Lung (tissue), 13 donors: ENCODE measurements around the gene MAP3K15. TPM values are rescaled to one million over a fixed set of nuclear protein-coding genes. Genes with fewer than 3 reads are reported as not detected.

ENCODE experiments used
- ATAC-seq: fragments of 200-7000 bp; cut with Tn5 transposase; one replicate; pipeline ENCODE4 v1.9.1; 2020; ENCODE audit warnings: moderate number of reproducible peaks; ENCODE audit not compliant: insufficient read depth, low FRiP score
- DNase-seq, 3 donors: peaks; one replicate each; pipeline ENCODE4 v3.0.0-alpha.2; 2013 to 2017
- H3K27ac ChIP-seq, 2 donors: one replicate each; pipeline ENCODE4 v1.5.1; 2013; ENCODE audit warnings: mild to moderate bottlenecking in 2 of 2, moderate library complexity in 2 of 2, control low read depth in 1 of 2, inconsistent platforms in 1 of 2, low read depth in 1 of 2, low read length in 1 of 2
- H3K27me3 ChIP-seq, 3 donors: one replicate each; pipeline ENCODE4 v1.5.1; 2013; ENCODE audit warnings: low read length in 2 of 3; ENCODE audit not compliant: control insufficient read depth in 3 of 3, insufficient read depth in 3 of 3
- H3K36me3 ChIP-seq, 4 donors: one replicate each; pipeline ENCODE4 v1.5.1; 2013; ENCODE audit warnings: low read length in 4 of 4, mild to moderate bottlenecking in 1 of 4, moderate library complexity in 1 of 4; ENCODE audit not compliant: control insufficient read depth in 4 of 4, insufficient read depth in 4 of 4
- H3K4me1 ChIP-seq, 5 donors: one replicate each; pipeline ENCODE4 v1.5.1; 2013; ENCODE audit warnings: low read length in 5 of 5, mild to moderate bottlenecking in 2 of 5, moderate library complexity in 1 of 5; ENCODE audit not compliant: control insufficient read depth in 5 of 5, insufficient read depth in 5 of 5
- H3K4me3 ChIP-seq: one replicate; pipeline ENCODE4 v1.5.1; 2013; ENCODE audit warnings: mild to moderate bottlenecking, control low read depth, moderate library complexity
- H3K9ac ChIP-seq, 2 donors: one replicate each; pipeline ENCODE4 v1.5.1; 2013; ENCODE audit warnings: low read length in 2 of 2, control low read depth in 1 of 2; ENCODE audit not compliant: insufficient read depth in 1 of 2
- H3K9me3 ChIP-seq, 4 donors: one replicate each; pipeline ENCODE4 v1.5.1; 2013; ENCODE audit warnings: low read length in 3 of 4, mild to moderate bottlenecking in 1 of 4, moderate library complexity in 1 of 4; ENCODE audit not compliant: control insufficient read depth in 4 of 4, insufficient read depth in 3 of 4
- CTCF ChIP-seq: IDR thresholded peaks from 2 replicates; pipeline ENCODE4 v1.5.1; 2012; ENCODE audit warnings: mild to moderate bottlenecking; ENCODE audit errors: control extremely low read depth, extremely low read depth
- WGBS, 2 donors: extraction: QIAGEN DNeasy Blood & Tissue Kit; methylation state at CpG; one replicate each; pipeline ENCODE4 v1.1.7; 2013; 5-methylcytosine and 5-hydroxymethylcytosine counted together
- polyA plus RNA-seq, 2 donors: library from polyadenylated mRNA; stranded (reverse); fragments of 200-250 nt; gene quantifications; one replicate each; pipeline ENCODE4 v1.2.1, GENCODE V29; 2013
- small RNA-seq: library from RNA; depleted of rRNA; stranded (forward); fragments of <200 nt; gene quantifications from one replicate; pipeline ENCODE3, GENCODE V24; 2014; ENCODE audit warnings: low replicate concordance
- total RNA-seq, 2 donors: library from RNA; depleted of rRNA in 1 of 2; stranded (reverse); fragments of >200 nt in 1 of 2; gene quantifications; one replicate each; pipeline ENCODE4 v1.2.1, GENCODE V29; 2014 to 2021
- donor health status: control.
- donor health status: control.
- donor health status: Bipolar disorder and iron deficiency.
- donor health status: healthy.
- donor health status: DM: yes; HTN: yes; CAD: no.

MAP3K15 gene
- total and polyA plus RNA-seq, 4 donors = 0.16 to 2.1 (median 0.40) TPM

DNA sequence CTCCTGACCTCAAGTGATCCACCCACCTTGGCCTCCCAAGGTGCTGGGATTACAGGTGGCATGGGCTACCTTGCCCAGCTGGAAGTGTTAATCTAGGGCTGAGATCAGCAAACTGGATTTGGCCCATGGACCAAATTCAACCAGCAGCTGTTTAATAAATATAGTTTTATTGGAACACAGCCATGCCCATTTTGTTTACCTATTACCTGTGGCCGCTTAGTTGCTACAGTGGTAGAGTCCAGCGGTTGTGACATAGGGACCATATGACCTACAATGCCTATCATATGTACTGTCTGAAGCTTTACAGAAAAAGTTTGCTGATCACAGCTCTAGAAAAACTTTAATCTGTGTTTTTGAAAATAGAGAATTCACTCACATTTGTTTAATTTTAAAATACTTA lies 188.7 kb downstream of the MAP3K15 start:
- WGBS, 2 donors = 80 to 93% methylated on average over 2 of the region's 2 CpGs
- no peaks in the 10 kb centered on the region for H3K36me3 ChIP-seq
- no peak overlapping the region for H3K27ac ChIP-seq
- no peak overlapping the region for H3K4me3 ChIP-seq
- no peak for TF ChIP-seq CTCF
- no peaks in the 10 kb centered on the region for H3K27me3 ChIP-seq
- no peak overlapping the region for H3K9ac ChIP-seq
- no peak for ATAC-seq
- no peaks in the 10 kb centered on the region for H3K4me1 ChIP-seq
- DNase-seq = no peak
- H3K9me3 ChIP-seq = peaks cover 0 to 3% (median 0%) of the 10 kb centered on the region in 4 donors

Small RNAs within 50 kb of the gene (small RNA-seq; reads per million reads assigned to genes)
- gene RF00019 = not detected

Other genes with a start within 250 kb of the MAP3K15 start
- gene PDHA1, start 171.6 kb downstream of the MAP3K15 start, total RNA-seq = 100 to 1,000 TPM in 1 of 2 donors, 10 to 100 TPM in 1; 98.9 to 125 TPM
- 100 to 1,000 TPM in 1 of 2 donors, 10 to 100 TPM in 1; 93.7 to 116 TPM for gene PDHA1, start 171.6 kb downstream of the MAP3K15 start, polyA plus RNA-seq